MCF 10A (cell line): ENCODE data around the gene SHISA6. TPM values are rescaled to one million over a fixed set of nuclear protein-coding genes. Genes with fewer than 3 reads are reported as not detected.

Experiments used
- BruUV-seq: library from RNA; stranded (reverse); fragments of 400-500 nt; replicated peaks from 2 replicates; lab custom pipeline; 2021; lab: Mats Ljungman, UMichigan
- CTCF ChIA-PET: fragments of 300-600 bp; sonication (Branson Sonifier 250); formaldehyde crosslinking; extraction: SDS; loops from one replicate; lab custom pipeline; 2021; ENCODE audit warnings: antibody characterized with exemption, inconsistent platforms; lab: Yijun Ruan, JAX
- POLR2A ChIA-PET: fragments of 300-600, 350-650 bp; sonication (Branson Sonifier 250); formaldehyde crosslinking; extraction: SDS; loops from one replicate; lab custom pipeline; 2020; ENCODE audit warnings: antibody characterized with exemption, inconsistent platforms; lab: Yijun Ruan, JAX
- DNase-seq: peaks from one replicate; pipeline ENCODE4 v3.0.0-alpha.2; 2018; ENCODE audit not compliant: unreplicated experiment
- H3K27ac Mint-ChIP-seq: one replicate; pipeline ENCODE4 v1.8.0; 2022; ENCODE audit warnings: mild to moderate bottlenecking, low read depth, mixed read lengths; ENCODE audit not compliant: unreplicated experiment
- H3K27me3 Mint-ChIP-seq: one replicate; pipeline ENCODE4 v1.8.0; 2022; ENCODE audit warnings: mixed read lengths; ENCODE audit not compliant: insufficient read depth, unreplicated experiment
- H3K36me3 Mint-ChIP-seq: one replicate; pipeline ENCODE4 v1.8.0; 2022; ENCODE audit warnings: mild to moderate bottlenecking, moderate library complexity, mixed read lengths; ENCODE audit not compliant: insufficient read depth, unreplicated experiment
- H3K4me1 Mint-ChIP-seq: one replicate; pipeline ENCODE4 v1.8.0; 2022; ENCODE audit warnings: mixed read lengths; ENCODE audit not compliant: insufficient read depth, unreplicated experiment
- H3K4me3 Mint-ChIP-seq: one replicate; pipeline ENCODE4 v1.8.0; 2022; ENCODE audit warnings: mild to moderate bottlenecking, moderate library complexity, mixed read lengths; ENCODE audit not compliant: unreplicated experiment
- H3K9me3 Mint-ChIP-seq: one replicate; pipeline ENCODE4 v1.8.0; 2022; ENCODE audit warnings: mixed read lengths; ENCODE audit not compliant: unreplicated experiment
- intact Hi-C: fragments of 100-400 bp; cut with micrococcal nuclease; formaldehyde crosslinking; loops from 2 replicates; pipeline ENCODE4 v1.14.1; 2022
- total RNA-seq: library from RNA; stranded (reverse); gene quantifications from 2 replicates; pipeline ENCODE4 v1.2.3, GENCODE V29; 2022
- TF ChIP-seq, protein P1 (sequence below): fragments of 200-600 bp; IDR thresholded peaks from one replicate; pipeline ENCODE4 v1.8.0; 2022; ENCODE audit warnings: antibody characterized with exemption, mild to moderate bottlenecking; ENCODE audit not compliant: unreplicated experiment

Gene SHISA6
- total RNA-seq, 1 experiment from 2014 or later = not detected

DNA sequence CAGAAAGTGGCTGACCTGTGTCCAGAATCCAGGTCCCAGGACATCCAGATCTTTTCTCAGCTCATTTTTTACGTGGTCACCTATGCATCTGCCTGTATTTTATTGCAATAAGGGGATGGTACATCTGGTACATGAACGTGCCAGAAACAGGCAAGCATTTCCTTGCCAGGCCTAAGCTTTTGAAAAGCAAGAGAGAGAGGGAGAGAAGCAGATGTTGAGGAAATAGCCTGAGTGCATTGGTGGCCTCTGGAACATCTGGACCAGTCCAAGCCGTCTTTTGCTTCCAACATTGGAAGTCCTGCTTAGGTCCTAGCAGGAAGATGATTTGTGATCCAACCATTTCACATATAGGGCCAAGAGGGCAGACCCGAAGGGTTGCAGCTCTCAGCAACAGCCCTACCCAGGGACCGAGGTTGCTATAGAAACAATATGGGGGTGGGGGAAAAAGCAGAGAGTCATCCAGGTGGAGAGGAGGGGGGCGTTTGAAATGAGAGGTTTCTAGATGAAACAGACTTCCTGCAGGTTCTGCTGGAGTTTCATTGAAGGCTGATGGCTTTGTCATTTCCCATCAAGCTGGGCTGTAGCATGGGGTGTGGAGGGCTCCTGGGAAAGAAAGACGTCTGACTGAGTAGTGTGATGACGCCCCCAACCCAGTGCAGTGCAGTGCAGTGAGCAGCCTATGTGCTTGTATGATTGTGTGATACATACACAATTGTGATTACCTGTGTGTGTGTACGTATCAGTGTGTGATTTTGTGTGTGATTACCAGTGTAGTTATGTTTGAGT, 61.6 kb downstream of the SHISA6 start:
- CTCF ChIA-PET = no interaction called here
- POLR2A ChIA-PET = no interaction called here
- no TSS peak for BruUV-seq
- H3K27me3 Mint-ChIP-seq = no peaks in the 10 kb centered on the region
- no peaks in the 10 kb centered on the region for H3K36me3 Mint-ChIP-seq
- intact Hi-C loops = no loop called here
- no peaks in the 10 kb centered on the region for H3K4me1 Mint-ChIP-seq
- no peak overlapping the region for H3K4me3 Mint-ChIP-seq
- H3K9me3 Mint-ChIP-seq = no peaks in the 10 kb centered on the region
- H3K27ac Mint-ChIP-seq = no peak overlapping the region
- TF ChIP-seq, protein P1, sequence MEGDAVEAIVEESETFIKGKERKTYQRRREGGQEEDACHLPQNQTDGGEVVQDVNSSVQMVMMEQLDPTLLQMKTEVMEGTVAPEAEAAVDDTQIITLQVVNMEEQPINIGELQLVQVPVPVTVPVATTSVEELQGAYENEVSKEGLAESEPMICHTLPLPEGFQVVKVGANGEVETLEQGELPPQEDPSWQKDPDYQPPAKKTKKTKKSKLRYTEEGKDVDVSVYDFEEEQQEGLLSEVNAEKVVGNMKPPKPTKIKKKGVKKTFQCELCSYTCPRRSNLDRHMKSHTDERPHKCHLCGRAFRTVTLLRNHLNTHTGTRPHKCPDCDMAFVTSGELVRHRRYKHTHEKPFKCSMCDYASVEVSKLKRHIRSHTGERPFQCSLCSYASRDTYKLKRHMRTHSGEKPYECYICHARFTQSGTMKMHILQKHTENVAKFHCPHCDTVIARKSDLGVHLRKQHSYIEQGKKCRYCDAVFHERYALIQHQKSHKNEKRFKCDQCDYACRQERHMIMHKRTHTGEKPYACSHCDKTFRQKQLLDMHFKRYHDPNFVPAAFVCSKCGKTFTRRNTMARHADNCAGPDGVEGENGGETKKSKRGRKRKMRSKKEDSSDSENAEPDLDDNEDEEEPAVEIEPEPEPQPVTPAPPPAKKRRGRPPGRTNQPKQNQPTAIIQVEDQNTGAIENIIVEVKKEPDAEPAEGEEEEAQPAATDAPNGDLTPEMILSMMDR = no peak
- DNase-seq = no peak

DNA sequence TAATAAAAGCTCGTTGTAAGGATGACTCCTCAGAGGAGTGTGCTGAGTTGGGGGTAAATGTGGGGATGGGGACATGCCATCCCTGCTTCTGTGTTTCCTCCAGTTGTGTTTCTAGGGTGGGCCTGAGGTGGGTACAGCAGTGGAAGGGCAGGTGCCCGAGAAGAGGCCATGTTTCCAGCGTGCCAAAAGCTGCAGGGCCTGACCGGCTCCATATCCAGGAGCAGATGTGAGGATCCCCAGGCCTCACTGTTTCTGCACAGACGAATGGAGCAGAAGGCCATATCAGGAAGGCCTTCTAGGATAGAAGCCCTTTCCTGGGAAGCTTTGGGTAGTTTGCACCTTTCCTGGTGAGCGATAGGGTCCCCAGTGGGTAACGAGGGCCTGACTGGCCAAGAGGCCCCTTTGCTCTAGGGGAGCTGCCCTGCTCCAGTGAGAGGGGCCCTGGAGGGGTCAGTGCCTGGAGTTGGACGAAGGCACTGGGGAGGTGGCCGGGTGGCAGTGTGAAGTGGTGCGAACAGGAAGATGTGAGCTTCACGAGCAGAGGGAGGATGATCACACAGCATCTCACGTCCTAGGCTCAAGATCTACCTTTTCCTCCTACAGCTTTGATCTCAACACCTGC, 62.9 kb downstream of the SHISA6 start:
- no TSS peak for BruUV-seq
- TF ChIP-seq, protein P1 = no peak
- Mint-ChIP-seq H3K4me1 (no peaks in the 10 kb centered on the region), H3K27ac (no peak overlapping the region), H3K9me3 (no peaks in the 10 kb centered on the region), H3K27me3 (no peaks in the 10 kb centered on the region), H3K4me3 (no peak overlapping the region), H3K36me3 (no peaks in the 10 kb centered on the region)
- ChIA-PET CTCF (no interaction called here), POLR2A (no interaction called here)
- intact Hi-C loops = no loop called here
- no peak for DNase-seq

DNA sequence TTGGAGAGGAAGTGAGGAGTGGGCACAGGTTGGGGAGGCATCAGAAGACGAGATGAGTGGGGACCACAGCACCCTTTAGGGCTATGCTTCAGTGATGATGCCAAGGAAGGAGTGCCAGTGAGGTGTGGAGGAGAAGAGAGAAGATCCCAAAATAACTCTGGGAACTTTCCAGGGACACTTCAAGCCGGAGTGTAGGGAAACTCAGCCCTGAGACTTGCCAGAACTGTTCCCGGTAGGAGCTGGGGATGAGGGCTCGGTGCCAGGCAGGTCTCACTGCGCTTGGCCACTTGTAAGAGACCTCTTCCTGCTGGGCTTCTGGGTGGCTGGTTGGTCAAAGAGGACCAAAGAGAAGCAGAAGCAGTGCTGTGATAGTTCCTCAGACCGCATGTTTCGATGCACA, 63.6 kb downstream of the SHISA6 start:
- no TSS peak for BruUV-seq
- H3K36me3 Mint-ChIP-seq = no peaks in the 10 kb centered on the region
- H3K27me3 Mint-ChIP-seq = no peaks in the 10 kb centered on the region
- intact Hi-C loops = no loop called here
- H3K4me3 Mint-ChIP-seq = no peak overlapping the region
- H3K27ac Mint-ChIP-seq = no peak overlapping the region
- H3K4me1 Mint-ChIP-seq = no peaks in the 10 kb centered on the region
- TF ChIP-seq, protein P1 = no peak
- POLR2A ChIA-PET = no interaction called here
- CTCF ChIA-PET = interaction anchor here (0.7 kb wide), 1 partner anchor 113 kb away, joined by 3 read pairs; no protein-coding TSS in a partner anchor
- H3K9me3 Mint-ChIP-seq = no peaks in the 10 kb centered on the region
- DNase-seq = no peak

DNA sequence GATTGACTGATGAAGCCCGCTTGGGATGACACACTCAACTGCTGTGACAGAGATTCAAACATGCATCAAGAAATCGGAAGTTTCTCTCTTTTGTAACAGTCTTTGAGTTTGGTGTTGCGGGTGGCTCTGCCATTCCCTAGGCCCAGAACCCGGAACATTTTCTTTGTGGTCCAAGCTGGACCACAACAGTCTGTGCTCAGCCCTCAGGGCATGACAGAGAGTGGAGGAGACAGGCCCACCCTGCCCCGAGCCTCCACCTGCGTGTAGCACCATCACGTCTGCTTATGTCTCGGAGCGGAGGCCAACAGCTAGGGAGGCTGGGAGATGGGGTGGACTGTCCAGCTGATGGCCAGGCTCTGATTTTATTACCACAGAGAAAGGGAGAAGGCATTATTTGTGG, 64.5 kb downstream of the SHISA6 start:
- BruUV-seq = no TSS peak
- intact Hi-C loops = no loop called here
- H3K27me3 Mint-ChIP-seq = no peaks in the 10 kb centered on the region
- H3K9me3 Mint-ChIP-seq = no peaks in the 10 kb centered on the region
- ChIA-PET CTCF (no interaction called here), POLR2A (no interaction called here)
- TF ChIP-seq, protein P1 = no peak
- H3K4me1 Mint-ChIP-seq = no peaks in the 10 kb centered on the region
- H3K27ac Mint-ChIP-seq = no peak overlapping the region
- no peaks in the 10 kb centered on the region for H3K36me3 Mint-ChIP-seq
- no peak overlapping the region for H3K4me3 Mint-ChIP-seq
- DNase-seq = no peak
